ENCODE measurements around the gene KRTAP6-2. TPM values are rescaled to one million over a fixed set of nuclear protein-coding genes. Genes with fewer than 3 reads are reported as not detected.
A peak's percentile ranks its signal among the peaks of the same experiment; 100 is the strongest.

Gene KRTAP6-2
- total RNA-seq, 4 donors from 2014 or later = not detected

DNA sequence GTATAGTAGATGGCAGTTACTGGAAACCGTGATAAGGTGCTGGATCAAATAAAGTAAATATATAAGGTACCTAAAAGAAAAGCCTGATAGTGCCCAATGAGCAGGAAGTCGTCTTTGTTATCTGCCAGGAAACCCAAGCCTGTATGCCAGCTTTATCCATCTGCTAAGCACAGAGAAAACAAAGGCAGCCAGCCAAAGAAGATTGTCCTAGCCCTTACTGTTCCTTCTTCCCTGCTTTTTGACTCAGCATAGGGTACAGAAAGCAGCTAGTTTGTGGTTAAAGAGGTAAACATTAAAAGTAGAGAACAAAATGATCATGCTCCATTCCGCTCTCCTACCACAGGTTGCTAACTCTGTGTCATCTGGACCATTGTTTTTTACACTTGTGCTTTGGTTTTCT, 18.6 kb downstream of the KRTAP6-2 start:
- peak in 1 of 2 donors; percentile 15 for DNase-seq
- 65 to 66% methylated on average over 3 of the region's 3 CpGs for WGBS, 2 donors
- H3K9me3 ChIP-seq = no peaks in the 10 kb centered on the region
- intact Hi-C loops (cut with DNase I) = no loop called here
- TF ChIP-seq POLR2A (IDR thresholded peaks at IDR 0.05) = no peak
- TF ChIP-seq, protein P1, sequence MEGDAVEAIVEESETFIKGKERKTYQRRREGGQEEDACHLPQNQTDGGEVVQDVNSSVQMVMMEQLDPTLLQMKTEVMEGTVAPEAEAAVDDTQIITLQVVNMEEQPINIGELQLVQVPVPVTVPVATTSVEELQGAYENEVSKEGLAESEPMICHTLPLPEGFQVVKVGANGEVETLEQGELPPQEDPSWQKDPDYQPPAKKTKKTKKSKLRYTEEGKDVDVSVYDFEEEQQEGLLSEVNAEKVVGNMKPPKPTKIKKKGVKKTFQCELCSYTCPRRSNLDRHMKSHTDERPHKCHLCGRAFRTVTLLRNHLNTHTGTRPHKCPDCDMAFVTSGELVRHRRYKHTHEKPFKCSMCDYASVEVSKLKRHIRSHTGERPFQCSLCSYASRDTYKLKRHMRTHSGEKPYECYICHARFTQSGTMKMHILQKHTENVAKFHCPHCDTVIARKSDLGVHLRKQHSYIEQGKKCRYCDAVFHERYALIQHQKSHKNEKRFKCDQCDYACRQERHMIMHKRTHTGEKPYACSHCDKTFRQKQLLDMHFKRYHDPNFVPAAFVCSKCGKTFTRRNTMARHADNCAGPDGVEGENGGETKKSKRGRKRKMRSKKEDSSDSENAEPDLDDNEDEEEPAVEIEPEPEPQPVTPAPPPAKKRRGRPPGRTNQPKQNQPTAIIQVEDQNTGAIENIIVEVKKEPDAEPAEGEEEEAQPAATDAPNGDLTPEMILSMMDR (IDR thresholded peaks at IDR 0.05) = no peak
- no peaks in the 10 kb centered on the region for H3K36me3 ChIP-seq
- H3K27ac ChIP-seq = no peak overlapping the region
- no peak overlapping the region for H3K4me3 ChIP-seq (replicated peaks in 1 of 3)
- H3K4me1 ChIP-seq = no peaks in the 10 kb centered on the region
- H3K27me3 ChIP-seq = no peaks in the 10 kb centered on the region

DNA sequence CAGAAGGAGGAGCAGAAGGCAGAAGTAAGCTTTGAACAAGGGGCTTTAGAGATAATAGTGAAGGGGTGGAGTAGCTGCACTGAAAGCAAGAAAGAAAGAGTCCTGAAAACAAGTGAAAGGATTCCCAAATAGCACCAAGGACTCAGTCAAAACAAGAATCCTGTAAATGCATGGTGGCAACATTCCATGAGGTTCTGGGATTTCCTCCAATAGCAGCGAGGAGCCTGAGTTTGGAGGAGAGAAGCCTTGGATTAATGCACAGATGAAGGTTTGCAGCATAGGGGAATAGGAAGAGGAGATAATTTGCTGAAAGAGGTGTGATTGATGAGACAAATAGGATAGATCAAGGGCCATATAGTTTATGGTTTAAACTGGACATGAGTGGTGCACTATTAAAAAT, 19.4 kb downstream of the KRTAP6-2 start:
- TF ChIP-seq, protein P1 (IDR thresholded peaks at IDR 0.05) = no peak
- no peak for TF ChIP-seq POLR2A (IDR thresholded peaks at IDR 0.05)
- Histone ChIP-seq H3K27me3 (no peaks in the 10 kb centered on the region), H3K36me3 (no peaks in the 10 kb centered on the region), H3K4me3 (replicated peaks in 1 of 3) (no peak overlapping the region), H3K9me3 (no peaks in the 10 kb centered on the region), H3K27ac (no peak overlapping the region), H3K4me1 (no peaks in the 10 kb centered on the region)
- WGBS, 2 donors = 44 to 66% methylated on average over 1 of the region's 1 CpG
- intact Hi-C loops (cut with DNase I) = no loop called here
- no peak for DNase-seq

DNA sequence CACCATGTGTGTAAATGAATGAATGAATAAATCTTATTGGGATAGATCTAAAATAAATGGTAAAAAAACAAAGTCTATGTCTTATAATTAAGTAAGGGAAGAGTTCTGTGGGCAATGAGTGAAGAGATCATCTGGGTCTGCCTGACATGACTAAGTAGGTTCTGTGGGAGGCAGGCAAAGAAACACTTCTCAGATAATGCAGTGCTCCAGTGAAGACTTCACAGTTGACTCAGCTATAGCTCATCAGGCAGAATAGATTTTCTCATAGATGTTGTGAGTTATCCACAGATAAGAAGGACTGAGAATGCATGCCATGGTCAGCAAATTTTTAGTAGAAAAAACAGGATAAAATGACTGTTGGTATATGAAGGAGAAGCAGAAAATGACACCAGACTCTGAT, 20.9 kb downstream of the KRTAP6-2 start:
- TF ChIP-seq POLR2A (IDR thresholded peaks at IDR 0.05) = no peak
- TF ChIP-seq, protein P1 (IDR thresholded peaks at IDR 0.05) = no peak
- no peaks in the 10 kb centered on the region for H3K4me1 ChIP-seq
- H3K27ac ChIP-seq = no peak overlapping the region
- DNase-seq = no peak
- no peaks in the 10 kb centered on the region for H3K27me3 ChIP-seq
- no peak overlapping the region for H3K4me3 ChIP-seq (replicated peaks in 1 of 3)
- no peaks in the 10 kb centered on the region for H3K9me3 ChIP-seq
- no peaks in the 10 kb centered on the region for H3K36me3 ChIP-seq
- intact Hi-C loops (cut with DNase I) = no loop called here

DNA sequence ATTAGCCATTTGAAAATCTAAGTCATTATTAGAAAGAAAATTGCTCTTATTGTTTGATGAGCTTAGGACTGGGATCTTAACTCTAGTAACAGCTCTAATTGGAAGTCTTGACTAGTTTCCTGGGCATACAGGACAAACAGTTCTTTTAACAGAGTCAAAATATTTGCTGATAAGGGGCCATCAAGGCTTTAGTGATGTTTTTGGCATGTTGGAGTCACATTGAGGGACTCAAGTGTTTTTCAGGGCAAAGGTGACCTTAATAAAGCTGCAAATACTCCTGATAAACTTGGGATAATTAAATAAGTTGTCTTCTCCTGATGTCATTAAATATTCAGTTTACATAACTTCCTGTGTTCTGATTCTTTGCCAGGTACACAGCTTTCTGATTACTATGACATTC, 31.1 kb downstream of the KRTAP6-2 start:
- intact Hi-C loops (cut with DNase I) = no loop called here
- Histone ChIP-seq H3K4me1 (no peaks in the 10 kb centered on the region), H3K27me3 (no peaks in the 10 kb centered on the region), H3K27ac (no peak overlapping the region), H3K36me3 (no peaks in the 10 kb centered on the region), H3K4me3 (replicated peaks in 1 of 3) (no peak overlapping the region), H3K9me3 (no peaks in the 10 kb centered on the region)
- TF ChIP-seq, protein P1 (IDR thresholded peaks at IDR 0.05) = no peak
- TF ChIP-seq POLR2A (IDR thresholded peaks at IDR 0.05) = no peak
- no peak for DNase-seq

DNA sequence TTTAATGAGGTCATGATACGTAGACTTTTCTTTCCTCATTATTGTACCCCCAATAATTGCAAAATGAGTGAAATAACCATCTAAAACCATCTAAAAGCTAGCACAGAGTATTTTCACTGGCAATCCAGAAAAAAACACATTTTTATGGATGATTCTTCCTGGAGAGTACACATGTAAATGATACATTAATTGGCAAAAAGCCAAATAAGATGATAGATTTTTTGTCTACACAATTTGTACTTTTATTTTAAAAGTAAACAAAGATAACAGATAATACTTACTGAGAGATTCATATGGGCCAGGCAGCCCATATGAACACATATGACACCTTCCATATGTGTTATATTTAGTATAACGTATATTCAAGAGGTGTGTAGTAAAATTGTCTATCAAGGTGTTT, 35.1 kb downstream of the KRTAP6-2 start:
- intact Hi-C loops (cut with DNase I) = no loop called here
- 90 to 91% methylated on average over 2 of the region's 2 CpGs for WGBS, 2 donors

More for the DNA sequence above, 35.1 kb downstream of the KRTAP6-2 start:
- Histone ChIP-seq H3K27me3 (no peaks in the 10 kb centered on the region), H3K27ac (no peak overlapping the region), H3K36me3 (no peaks in the 10 kb centered on the region), H3K4me1 (no peaks in the 10 kb centered on the region), H3K9me3 (no peaks in the 10 kb centered on the region), H3K4me3 (replicated peaks in 1 of 3) (no peak overlapping the region)
- no peak for DNase-seq
- TF ChIP-seq, protein P1 (IDR thresholded peaks at IDR 0.05) = no peak
- no peak for TF ChIP-seq POLR2A (IDR thresholded peaks at IDR 0.05)

All from thyroid gland (tissue), 4 donors.